ENCODE data around the gene PYCR2.

The PYCR2 gene

GRCh38 chr1:225906467-225906866 lies 17.6 kb downstream of the PYCR2 start:
- FAIRE-seq, result no peak
- no peak for DNase-seq (ENCODE audit: insufficient read length, low spot score)
- TF ChIP-seq CTCF (IDR thresholded peaks at IDR 0.05; ENCODE audit: insufficient read depth, missing control alignments), result no peak

GRCh38 chr1:225903623-225904022 lies 20.4 kb downstream of the PYCR2 start:
- FAIRE-seq (no peak), DNase-seq (ENCODE audit: insufficient read length, low spot score) (no peak)
- no peak for TF ChIP-seq CTCF (IDR thresholded peaks at IDR 0.05; ENCODE audit: insufficient read depth, missing control alignments)

- no peak for TF ChIP-seq CTCF (IDR thresholded peaks at IDR 0.05; ENCODE audit: insufficient read depth, missing control alignments)
- FAIRE-seq (no peak), DNase-seq (ENCODE audit: insufficient read length, low spot score) (no peak)
Observed at GRCh38 chr1:225899044-225899925, 24.8 kb downstream of the PYCR2 start.

GRCh38 chr1:225897595-225898514 lies 26.2 kb downstream of the PYCR2 start:
- FAIRE-seq (no peak), DNase-seq (ENCODE audit: insufficient read length, low spot score) (no peak)
- no peak for TF ChIP-seq CTCF (IDR thresholded peaks at IDR 0.05; ENCODE audit: insufficient read depth, missing control alignments)

GRCh38 chr1:225896937-225897549 lies 27.0 kb downstream of the PYCR2 start:
- no peak for FAIRE-seq
- no peak for DNase-seq (ENCODE audit: insufficient read length, low spot score)
- no peak for TF ChIP-seq CTCF (IDR thresholded peaks at IDR 0.05; ENCODE audit: insufficient read depth, missing control alignments)

GRCh38 chr1:225896494-225896893 lies 27.6 kb downstream of the PYCR2 start:
- FAIRE-seq (no peak), DNase-seq (ENCODE audit: insufficient read length, low spot score) (no peak)
- no peak for TF ChIP-seq CTCF (IDR thresholded peaks at IDR 0.05; ENCODE audit: insufficient read depth, missing control alignments)
